PC-9 (cell line): ENCODE results near the gene CCNY.

Experiments used
- EZH2 ChIP-seq: fragments of 200-600 bp; sonication (generic); IDR thresholded peaks from 2 replicates; pipeline ENCODE4 v1.8.0; 2017; ENCODE audit warnings: antibody characterized with exemption, low read depth
- TF ChIP-seq, protein P1 (sequence below): fragments of 200-600 bp; sonication (generic); conservative IDR thresholded peaks from 2 replicates; pipeline ENCODE4 v1.6.1; 2017; ENCODE audit warnings: mixed run types, antibody characterized with exemption, mild to moderate bottlenecking, moderate library complexity

DNA sequence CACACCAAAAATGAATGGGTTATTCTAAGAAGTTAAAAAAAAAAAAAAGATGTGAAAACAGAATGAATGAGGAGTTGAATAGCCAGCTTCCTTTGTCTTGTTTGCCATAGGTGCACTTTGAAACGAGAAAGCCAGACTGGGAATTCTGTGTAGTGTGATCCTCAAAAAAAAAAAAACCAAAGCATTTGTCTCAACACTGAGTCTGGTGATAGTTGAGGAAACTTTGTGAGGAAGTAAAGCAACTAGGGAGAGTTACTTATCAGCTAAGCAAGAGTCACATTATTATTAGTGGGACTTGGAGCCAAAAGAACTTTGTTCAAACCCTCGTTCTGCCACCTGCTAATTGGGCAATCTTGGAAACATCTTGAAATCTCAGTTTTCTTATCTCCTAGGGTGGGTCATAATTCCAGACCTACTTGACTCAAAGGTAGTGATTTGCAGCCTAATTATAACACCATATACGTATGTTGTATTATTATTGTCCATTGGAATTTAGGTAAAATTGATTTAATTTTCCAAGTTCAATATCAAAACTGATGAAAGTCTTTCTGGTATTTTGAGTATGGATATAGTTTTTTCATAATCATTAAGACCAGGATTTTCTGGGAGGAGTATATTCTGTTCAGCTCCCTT lies 169.0 kb downstream of the CCNY start:
- TF ChIP-seq, protein P1, sequence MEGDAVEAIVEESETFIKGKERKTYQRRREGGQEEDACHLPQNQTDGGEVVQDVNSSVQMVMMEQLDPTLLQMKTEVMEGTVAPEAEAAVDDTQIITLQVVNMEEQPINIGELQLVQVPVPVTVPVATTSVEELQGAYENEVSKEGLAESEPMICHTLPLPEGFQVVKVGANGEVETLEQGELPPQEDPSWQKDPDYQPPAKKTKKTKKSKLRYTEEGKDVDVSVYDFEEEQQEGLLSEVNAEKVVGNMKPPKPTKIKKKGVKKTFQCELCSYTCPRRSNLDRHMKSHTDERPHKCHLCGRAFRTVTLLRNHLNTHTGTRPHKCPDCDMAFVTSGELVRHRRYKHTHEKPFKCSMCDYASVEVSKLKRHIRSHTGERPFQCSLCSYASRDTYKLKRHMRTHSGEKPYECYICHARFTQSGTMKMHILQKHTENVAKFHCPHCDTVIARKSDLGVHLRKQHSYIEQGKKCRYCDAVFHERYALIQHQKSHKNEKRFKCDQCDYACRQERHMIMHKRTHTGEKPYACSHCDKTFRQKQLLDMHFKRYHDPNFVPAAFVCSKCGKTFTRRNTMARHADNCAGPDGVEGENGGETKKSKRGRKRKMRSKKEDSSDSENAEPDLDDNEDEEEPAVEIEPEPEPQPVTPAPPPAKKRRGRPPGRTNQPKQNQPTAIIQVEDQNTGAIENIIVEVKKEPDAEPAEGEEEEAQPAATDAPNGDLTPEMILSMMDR, result no peak
- no peak for TF ChIP-seq EZH2
